Astrocyte of the cerebellum (primary cell): ENCODE results near the gene ADCK2.

Experiments used
- DNase-seq: peaks from one replicate; pipeline ENCODE4 v3.0.0-alpha.2; 2011; ENCODE audit warnings: low read depth
- H3K4me3 ChIP-seq: 2 replicates; pipeline ENCODE4 v1.5.1; 2011; ENCODE audit warnings: mild to moderate bottlenecking, low read depth, low read length, moderate library complexity
- in situ Hi-C: cut with HindIII; loops from 2 replicates; pipeline ENCODE4 v1.10.0; 2017; ENCODE audit warnings: low sequenced_read_pairs
- TF ChIP-seq, protein P1 (sequence below): IDR thresholded peaks from 2 replicates; pipeline ENCODE4 v1.5.1; 2012; ENCODE audit warnings: low read length, low read depth, moderate library complexity, mild to moderate bottlenecking; ENCODE audit errors: missing control alignments

Gene ADCK2

DNA sequence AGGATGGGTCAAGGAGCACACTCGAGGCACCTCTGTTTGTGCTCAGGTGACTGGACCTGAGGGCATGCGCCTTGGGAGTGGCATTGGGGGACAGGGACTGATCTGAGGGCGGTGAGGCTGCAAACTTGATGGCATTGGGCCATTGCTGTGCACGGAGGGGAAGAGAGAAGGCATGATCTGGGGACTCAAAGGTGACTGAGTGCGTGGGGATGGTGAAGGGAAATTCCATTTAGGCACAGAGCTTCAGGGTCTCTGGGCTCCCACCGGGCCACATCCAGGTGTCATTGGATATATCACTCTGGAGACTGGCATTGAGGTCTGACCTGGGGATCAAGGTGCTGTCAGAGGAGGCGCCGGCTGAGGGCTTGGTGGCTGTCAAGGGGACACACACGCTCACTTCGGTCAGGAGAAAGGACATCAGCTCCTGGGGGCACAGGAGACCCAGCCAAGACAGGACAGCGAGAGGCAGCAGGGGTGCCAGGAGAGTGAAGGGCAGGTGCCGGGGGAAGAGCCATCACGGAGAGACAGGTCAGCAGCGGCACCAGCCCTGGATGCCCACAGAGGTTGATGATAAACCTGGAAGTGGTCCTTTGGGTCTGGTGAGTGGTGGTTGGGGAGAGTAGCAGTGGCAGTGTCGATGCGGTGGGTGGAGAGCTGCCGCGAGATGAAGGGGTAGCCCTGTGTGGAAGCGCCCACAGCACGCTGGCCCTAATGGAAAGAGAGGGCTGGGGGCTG lies 5.5 kb downstream of the ADCK2 start:
- TF ChIP-seq, protein P1, sequence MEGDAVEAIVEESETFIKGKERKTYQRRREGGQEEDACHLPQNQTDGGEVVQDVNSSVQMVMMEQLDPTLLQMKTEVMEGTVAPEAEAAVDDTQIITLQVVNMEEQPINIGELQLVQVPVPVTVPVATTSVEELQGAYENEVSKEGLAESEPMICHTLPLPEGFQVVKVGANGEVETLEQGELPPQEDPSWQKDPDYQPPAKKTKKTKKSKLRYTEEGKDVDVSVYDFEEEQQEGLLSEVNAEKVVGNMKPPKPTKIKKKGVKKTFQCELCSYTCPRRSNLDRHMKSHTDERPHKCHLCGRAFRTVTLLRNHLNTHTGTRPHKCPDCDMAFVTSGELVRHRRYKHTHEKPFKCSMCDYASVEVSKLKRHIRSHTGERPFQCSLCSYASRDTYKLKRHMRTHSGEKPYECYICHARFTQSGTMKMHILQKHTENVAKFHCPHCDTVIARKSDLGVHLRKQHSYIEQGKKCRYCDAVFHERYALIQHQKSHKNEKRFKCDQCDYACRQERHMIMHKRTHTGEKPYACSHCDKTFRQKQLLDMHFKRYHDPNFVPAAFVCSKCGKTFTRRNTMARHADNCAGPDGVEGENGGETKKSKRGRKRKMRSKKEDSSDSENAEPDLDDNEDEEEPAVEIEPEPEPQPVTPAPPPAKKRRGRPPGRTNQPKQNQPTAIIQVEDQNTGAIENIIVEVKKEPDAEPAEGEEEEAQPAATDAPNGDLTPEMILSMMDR: no peak
- DNase-seq: no peak
- in situ Hi-C loops: no loop called here
- H3K4me3 ChIP-seq: no peak overlapping the region

DNA sequence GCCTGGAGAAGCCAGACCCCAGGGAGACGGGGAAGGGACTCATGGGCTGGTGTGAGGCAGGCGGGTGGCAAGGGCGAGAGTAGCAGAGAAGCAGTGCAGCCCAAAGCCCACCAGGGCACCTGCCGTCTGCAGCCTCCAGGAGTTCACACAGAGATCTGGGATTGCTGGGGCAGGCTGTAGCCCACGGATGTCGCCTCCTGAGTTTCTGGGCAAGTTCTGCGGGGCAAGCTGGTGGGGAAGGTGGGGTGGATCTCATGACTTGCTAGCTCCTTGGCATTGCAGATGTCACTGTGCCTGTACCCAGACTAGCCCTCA lies 6.0 kb downstream of the ADCK2 start:
- in situ Hi-C loops: no loop called here
- H3K4me3 ChIP-seq: no peak overlapping the region
- DNase-seq: no peak
- TF ChIP-seq, protein P1: no peak

DNA sequence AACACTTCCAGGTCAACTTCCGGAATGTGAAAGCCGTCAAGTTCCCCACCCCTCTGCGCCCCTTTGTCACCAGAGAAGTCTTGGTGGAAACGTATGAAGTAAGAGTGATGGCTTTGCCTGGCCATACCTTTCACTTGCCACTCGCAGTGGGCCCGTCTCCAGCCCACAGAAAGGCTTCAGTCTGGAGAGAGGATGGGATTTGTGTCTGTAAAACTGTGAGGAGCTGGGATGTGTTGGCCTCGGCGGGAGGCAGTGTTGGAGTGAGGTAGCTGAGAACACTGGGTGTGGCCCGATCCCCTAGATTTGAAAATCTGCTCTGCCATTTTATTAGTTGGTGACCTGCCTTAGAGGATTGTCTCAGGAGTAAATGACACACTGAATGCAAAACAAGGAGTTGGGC lies 6.4 kb downstream of the ADCK2 start:
- no peak overlapping the region for H3K4me3 ChIP-seq
- no peak for DNase-seq
- in situ Hi-C loops: no loop called here
- TF ChIP-seq, protein P1: no peak

DNA sequence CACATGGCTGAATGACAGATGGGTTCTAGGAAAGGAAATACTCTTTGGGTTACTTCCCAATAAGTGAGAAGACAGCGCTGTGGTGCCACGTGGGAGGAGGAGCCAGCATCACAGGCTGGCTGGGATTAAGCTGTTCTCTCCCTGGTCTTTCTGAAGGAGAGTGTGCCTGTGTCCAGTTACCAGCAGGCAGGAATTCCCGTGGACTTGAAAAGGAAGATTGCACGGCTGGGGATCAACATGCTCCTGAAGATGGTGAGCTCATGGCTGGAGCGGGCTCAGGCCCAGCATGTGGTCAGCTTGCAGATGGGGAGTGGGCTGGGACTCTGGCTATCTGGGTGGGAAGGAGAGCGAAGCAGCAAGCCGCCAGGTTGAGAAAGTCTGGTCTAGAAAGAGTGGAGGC lies 8.1 kb downstream of the ADCK2 start:
- no peak for DNase-seq
- no peak overlapping the region for H3K4me3 ChIP-seq
- in situ Hi-C loops: no loop called here

DNA sequence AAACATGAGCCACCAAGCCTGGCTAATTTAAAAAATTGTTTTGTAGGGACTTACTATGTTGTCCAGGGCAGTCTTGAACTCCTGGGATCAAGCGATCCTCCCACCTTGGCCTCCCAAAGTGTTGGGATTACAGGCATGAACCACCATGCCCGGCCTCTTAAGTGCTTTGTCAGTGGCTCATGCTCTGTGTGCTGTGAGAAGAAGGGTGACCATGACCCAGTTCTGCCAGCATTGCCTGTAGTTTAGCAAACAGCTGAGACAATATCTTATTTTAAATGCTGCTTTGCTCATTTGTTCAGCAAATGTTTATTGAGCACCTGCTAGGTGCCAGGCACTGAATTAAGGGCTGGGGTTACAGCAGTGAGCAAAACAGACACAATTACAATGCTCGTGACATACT lies 9.0 kb downstream of the ADCK2 start:
- H3K4me3 ChIP-seq: no peak overlapping the region
- in situ Hi-C loops: no loop called here
- TF ChIP-seq, protein P1: no peak
- no peak for DNase-seq

More for the DNA sequence above, 8.1 kb downstream of the ADCK2 start:
- TF ChIP-seq, protein P1: no peak

DNA sequence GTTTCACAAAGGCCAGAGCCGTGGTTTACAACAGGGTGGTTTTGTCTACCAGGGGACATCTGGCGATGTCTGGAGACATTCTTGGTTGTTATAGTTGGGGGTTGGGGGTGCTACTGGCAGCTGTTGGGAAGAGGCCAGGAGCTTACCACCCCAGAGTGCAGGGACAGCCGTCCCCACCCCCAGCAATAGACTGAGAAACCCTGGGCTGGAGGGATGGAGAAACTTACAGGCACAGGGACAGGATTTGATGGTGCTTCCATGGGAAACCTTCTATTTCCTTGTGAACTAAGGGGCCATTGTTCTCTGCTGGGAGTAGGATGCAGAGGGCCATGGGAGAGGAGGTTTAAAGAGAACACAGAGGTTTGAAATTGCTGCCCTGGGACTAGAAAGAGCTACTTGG lies 10.9 kb downstream of the ADCK2 start:
- no peak for DNase-seq
- TF ChIP-seq, protein P1: no peak
- in situ Hi-C loops: no loop called here
- no peak overlapping the region for H3K4me3 ChIP-seq
